Astrocyte (in vitro differentiated cells and primary cell): ENCODE data around the gene CRYGN.

Source experiments
- CTCF ChIP-seq: IDR thresholded peaks from 2 replicates; pipeline ENCODE4 v1.5.1; 2011; ENCODE audit warnings: low read depth, mild to moderate bottlenecking, inconsistent platforms, low read length, moderate library complexity; ENCODE audit not compliant: insufficient read depth
- EZH2 ChIP-seq: IDR thresholded peaks from 2 replicates; pipeline ENCODE4 v1.6.1; 2012; ENCODE audit warnings: mild to moderate bottlenecking, low read length, inconsistent platforms; ENCODE audit not compliant: insufficient read depth

- TF ChIP-seq EZH2 (no peak), CTCF (no peak)
Observed at GRCh38 chr7:151399906-151400305, 40.0 kb downstream of the CRYGN start.
